Measurements from ENCODE around the gene MEX3C. TPM values are rescaled to one million over a fixed set of nuclear protein-coding genes. Genes with fewer than 3 reads are reported as not detected.

Gene MEX3C
- total RNA-seq, 2 donors from 2014 or later, result 16.5 to 16.6 TPM

DNA sequence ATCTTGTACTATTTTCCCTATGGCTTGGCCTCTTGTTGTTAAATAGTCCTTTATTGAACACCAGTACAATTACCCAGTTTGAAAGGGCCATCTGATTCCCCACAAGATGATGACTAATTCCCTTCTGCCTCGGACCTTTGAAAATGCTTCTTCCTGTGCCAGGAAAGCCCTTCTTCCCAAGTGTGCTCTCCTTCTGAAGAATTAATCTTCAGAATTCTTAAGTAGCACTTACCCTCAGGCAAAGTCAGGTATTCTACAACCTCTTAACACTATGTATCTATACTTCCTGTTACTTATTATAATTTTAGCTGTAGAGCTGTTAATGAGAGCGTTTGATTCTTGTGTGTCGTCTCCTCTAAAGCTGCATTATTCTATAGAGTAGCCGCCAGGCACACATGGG is 28.6 kb upstream of the MEX3C start:
- ATAC-seq, result no peak
- Histone ChIP-seq H3K9me3 (no peaks in the 10 kb centered on the region), H3K4me3 (no peak overlapping the region), H3K27me3 (no peaks in the 10 kb centered on the region), H3K36me3 (replicated peaks in 1 of 2; ENCODE audit: insufficient read depth in 1 of 2, low read depth in 2 of 2) (no peaks in the 10 kb centered on the region), H3K27ac (no peak overlapping the region), H3K4me1 (no peaks in the 10 kb centered on the region)
- intact Hi-C loops (cut with DNase I), result no loop called here
- TF ChIP-seq, protein P1, sequence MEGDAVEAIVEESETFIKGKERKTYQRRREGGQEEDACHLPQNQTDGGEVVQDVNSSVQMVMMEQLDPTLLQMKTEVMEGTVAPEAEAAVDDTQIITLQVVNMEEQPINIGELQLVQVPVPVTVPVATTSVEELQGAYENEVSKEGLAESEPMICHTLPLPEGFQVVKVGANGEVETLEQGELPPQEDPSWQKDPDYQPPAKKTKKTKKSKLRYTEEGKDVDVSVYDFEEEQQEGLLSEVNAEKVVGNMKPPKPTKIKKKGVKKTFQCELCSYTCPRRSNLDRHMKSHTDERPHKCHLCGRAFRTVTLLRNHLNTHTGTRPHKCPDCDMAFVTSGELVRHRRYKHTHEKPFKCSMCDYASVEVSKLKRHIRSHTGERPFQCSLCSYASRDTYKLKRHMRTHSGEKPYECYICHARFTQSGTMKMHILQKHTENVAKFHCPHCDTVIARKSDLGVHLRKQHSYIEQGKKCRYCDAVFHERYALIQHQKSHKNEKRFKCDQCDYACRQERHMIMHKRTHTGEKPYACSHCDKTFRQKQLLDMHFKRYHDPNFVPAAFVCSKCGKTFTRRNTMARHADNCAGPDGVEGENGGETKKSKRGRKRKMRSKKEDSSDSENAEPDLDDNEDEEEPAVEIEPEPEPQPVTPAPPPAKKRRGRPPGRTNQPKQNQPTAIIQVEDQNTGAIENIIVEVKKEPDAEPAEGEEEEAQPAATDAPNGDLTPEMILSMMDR (IDR thresholded peaks at IDR 0.05), result no peak
- no peak for TF ChIP-seq POLR2A (IDR thresholded peaks at IDR 0.05)
- 82 to 91% methylated on average over 4 of the region's 4 CpGs for WGBS, 2 donors
- no peak for DNase-seq

DNA sequence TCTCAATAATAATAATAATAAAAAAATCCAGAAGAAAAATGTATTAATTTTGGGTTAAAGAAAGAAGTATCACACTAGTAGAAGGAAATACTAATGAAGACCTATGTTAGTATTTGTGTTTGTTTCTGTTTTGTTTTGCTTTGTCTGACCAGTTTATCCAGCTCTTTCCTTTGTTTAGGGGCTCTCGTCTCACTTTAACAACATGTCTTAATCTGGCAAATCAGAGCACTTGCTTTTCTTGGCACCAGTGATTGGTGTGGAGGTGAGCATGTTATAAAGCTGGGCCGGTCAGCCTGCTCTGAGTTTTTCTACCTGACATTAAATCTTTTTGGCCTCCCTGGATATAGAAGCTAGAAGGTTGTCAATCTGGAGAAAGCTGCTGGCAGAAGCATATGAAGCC is 15.1 kb upstream of the MEX3C start:
- Histone ChIP-seq H3K27ac (no peak overlapping the region), H3K9me3 (no peaks in the 10 kb centered on the region), H3K4me3 (no peak overlapping the region), H3K36me3 (replicated peaks in 1 of 2; ENCODE audit: insufficient read depth in 1 of 2, low read depth in 2 of 2) (no peaks in the 10 kb centered on the region), H3K27me3 (no peaks in the 10 kb centered on the region), H3K4me1 (no peaks in the 10 kb centered on the region)
- WGBS, 2 donors, result 57 to 65% methylated on average over 2 of the region's 2 CpGs
- intact Hi-C loops (cut with DNase I), result no loop called here
- TF ChIP-seq, protein P1 (IDR thresholded peaks at IDR 0.05), result no peak
- TF ChIP-seq POLR2A (IDR thresholded peaks at IDR 0.05), result no peak
- ATAC-seq, result no peak
- DNase-seq, result no peak

DNA sequence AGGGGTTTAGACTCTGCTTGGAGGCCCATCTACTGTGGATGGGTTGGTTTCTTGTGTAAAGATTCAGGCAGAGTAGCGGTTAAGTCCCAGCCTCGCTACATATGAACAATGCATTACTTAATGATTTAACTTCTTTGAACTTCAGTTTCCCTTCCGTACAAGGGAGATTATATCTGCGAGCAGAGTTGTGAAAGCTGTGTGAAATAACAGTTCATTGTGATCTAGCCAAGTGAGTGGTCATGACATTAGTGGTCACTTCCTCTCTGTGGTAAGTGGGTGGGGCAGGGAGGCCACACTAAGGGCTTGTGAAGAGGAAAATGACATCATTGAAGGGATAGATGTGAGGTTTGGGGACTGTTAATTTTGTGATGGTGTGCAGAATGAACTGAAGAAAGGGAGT is 14.1 kb upstream of the MEX3C start:
- intact Hi-C loops (cut with DNase I), result no loop called here
- H3K4me1 ChIP-seq, result no peaks in the 10 kb centered on the region
- no peaks in the 10 kb centered on the region for H3K9me3 ChIP-seq
- no peak overlapping the region for H3K4me3 ChIP-seq
- peak; percentile 35 for ATAC-seq
- TF ChIP-seq, protein P1 (IDR thresholded peaks at IDR 0.05), result no peak
- TF ChIP-seq POLR2A (IDR thresholded peaks at IDR 0.05), result no peak
- DNase-seq, result peak in 1 of 4 donors; percentile 56
- H3K27ac ChIP-seq, result no peak overlapping the region
- 53 to 71% methylated on average over 4 of the region's 4 CpGs for WGBS, 2 donors
- no peaks in the 10 kb centered on the region for H3K36me3 ChIP-seq (replicated peaks in 1 of 2; ENCODE audit: insufficient read depth in 1 of 2, low read depth in 2 of 2)
- no peaks in the 10 kb centered on the region for H3K27me3 ChIP-seq

DNA sequence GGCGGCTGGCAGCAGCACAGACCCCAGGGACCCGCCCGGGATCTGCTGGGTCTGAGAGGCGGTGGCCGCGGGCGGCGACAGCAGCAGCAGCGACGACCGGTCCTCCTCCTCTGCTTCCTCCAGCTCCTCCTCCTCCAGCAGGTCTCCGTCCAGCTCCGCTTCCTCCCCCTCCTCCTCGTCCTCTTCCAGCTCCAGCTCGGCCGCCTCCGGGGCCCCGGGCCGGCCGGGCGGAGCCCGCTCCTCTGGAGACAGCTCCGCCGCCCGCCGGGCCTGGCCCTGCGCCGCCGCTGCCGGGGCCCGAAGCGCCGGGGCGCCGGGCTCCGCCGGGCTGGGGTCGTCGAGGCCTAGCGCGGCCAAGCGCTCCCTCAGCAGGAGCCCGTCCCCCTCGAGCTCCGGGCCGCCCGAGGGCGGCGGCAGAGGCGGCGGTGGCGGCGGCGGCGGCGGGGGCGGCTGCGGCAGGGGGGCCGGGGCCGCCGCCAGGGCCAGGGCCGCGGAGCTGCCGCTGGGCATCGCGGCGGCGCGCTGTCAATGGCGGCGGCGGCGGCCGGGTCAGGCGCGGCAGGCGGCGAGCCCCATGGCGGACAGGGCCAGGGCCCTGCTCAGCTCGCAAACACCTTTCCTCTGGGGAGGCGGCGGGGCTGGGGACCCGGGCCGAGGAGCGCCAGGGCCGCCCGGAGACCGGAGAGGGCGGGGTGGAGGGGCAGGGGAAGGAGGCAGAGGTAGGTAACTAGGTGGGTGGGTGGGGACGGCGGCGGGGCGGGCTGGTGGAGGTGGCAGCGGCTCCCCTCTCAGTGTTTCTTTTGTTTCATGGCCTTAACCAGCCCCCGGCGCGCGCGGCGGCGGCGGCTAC is 445 bp downstream of the MEX3C start:
- peak in 2 of 3 donors; percentile 38 to 40 for TF ChIP-seq POLR2A (IDR thresholded peaks at IDR 0.05)
- TF ChIP-seq, protein P1 (IDR thresholded peaks at IDR 0.05), result no peak
- 1% methylated on average over 21 to 101 of the region's 102 CpGs for WGBS, 2 donors
- ATAC-seq (peak; percentile 16), DNase-seq (peak; percentile 62 to 76 (median 67))
- Histone ChIP-seq H3K27me3 (no peaks in the 10 kb centered on the region), H3K36me3 (replicated peaks in 1 of 2; ENCODE audit: insufficient read depth in 1 of 2, low read depth in 2 of 2) (no peaks in the 10 kb centered on the region), H3K4me1 (peaks cover 29% of the 10 kb centered on the region), H3K9me3 (no peaks in the 10 kb centered on the region), H3K4me3 (peak overlapping the region; percentile 86 to 91), H3K27ac (peak overlapping the region; percentile 94 to 98 (median 96))
- intact Hi-C loops (cut with DNase I), result no loop called here
